Endothelial cell of umbilical vein (primary cell): ENCODE data around the gene ACER3. TPM values are rescaled to one million over a fixed set of nuclear protein-coding genes. Genes with fewer than 3 reads are reported as not detected.

ENCODE experiments used
- BruUV-seq: library from RNA; stranded (reverse); fragments of 400-500 nt; replicated peaks from 2 replicates; lab custom pipeline; 2021; lab: Mats Ljungman, UMichigan
- CTCF ChIA-PET: fragments of 300-600, 350-600 bp; sonication (Branson Sonifier 250); formaldehyde crosslinking; loops from one replicate; lab custom pipeline; 2021; ENCODE audit warnings: antibody characterized with exemption, inconsistent platforms; lab: Charles Lee
- POLR2A ChIA-PET: fragments of 300-600, 350-600 bp; sonication (Branson Sonifier 250); formaldehyde crosslinking; loops from one replicate; lab custom pipeline; 2021; ENCODE audit warnings: antibody characterized with exemption, inconsistent platforms; lab: Charles Lee
- DNase-seq: peaks from one replicate; pipeline ENCODE4 v3.0.0-alpha.2; 2011; ENCODE audit warnings: low read depth, low spot score
- FAIRE-seq: peaks from 2 replicates; lab custom pipeline; 2011; peaks lifted over from hg19 to GRCh38; lab: Jason Lieb, UNC
- H2AFZ ChIP-seq: 2 replicates; pipeline ENCODE4 v1.6.0; 2012; ENCODE audit warnings: low read depth, low read length, control low read depth, inconsistent platforms
- H3K27ac ChIP-seq: 2 replicates; pipeline ENCODE4 v1.5.1; 2011; ENCODE audit warnings: low read depth, mild to moderate bottlenecking, control low read depth, low read length, moderate library complexity; ENCODE audit not compliant: insufficient read depth
- H3K27me3 ChIP-seq, 2 experiments: 2 replicates each; pipeline versions ENCODE4 v1.6.0 to v1.6.1; 2011; ENCODE audit warnings: low read length in 2 of 2, mixed read lengths in 1 of 2; ENCODE audit not compliant: control insufficient read depth in 2 of 2, insufficient read depth in 2 of 2
- H3K36me3 ChIP-seq, 2 experiments: 2 replicates in 1 of 2; 3 replicates in 1 of 2; pipeline ENCODE4 v1.5.1; 2011; ENCODE audit warnings: low read length in 2 of 2, mild to moderate bottlenecking in 1 of 2, moderate library complexity in 1 of 2; ENCODE audit not compliant: control insufficient read depth in 2 of 2, insufficient read depth in 2 of 2; ENCODE audit errors: extremely low read depth in 1 of 2
- H3K4me1 ChIP-seq: 3 replicates; pipeline ENCODE4 v1.5.1; 2011; ENCODE audit warnings: mild to moderate bottlenecking, low read length; ENCODE audit not compliant: control insufficient read depth, insufficient read depth; ENCODE audit errors: extremely low read depth
- H3K4me2 ChIP-seq: 2 replicates; pipeline ENCODE4 v1.6.1; 2011; ENCODE audit warnings: low read length, control low read depth, mixed read lengths; ENCODE audit not compliant: insufficient read depth
- H3K4me3 ChIP-seq, 3 experiments: fragments of 200-600 bp in 1 of 3; sonication (generic), shearing (Covaris generic) in 1 of 3; replicated peaks in 1 of 3; 2 replicates each; pipeline ENCODE4 v1.5.1; 2011 to 2016; ENCODE audit warnings: control low read depth in 3 of 3, low read length in 3 of 3, mild to moderate bottlenecking in 2 of 3, inconsistent platforms in 1 of 3, low read depth in 1 of 3, moderate library complexity in 1 of 3; ENCODE audit not compliant: insufficient read depth in 1 of 3
- H3K79me2 ChIP-seq: 2 replicates; pipeline ENCODE4 v1.6.0; 2012; ENCODE audit warnings: low read length, inconsistent platforms; ENCODE audit not compliant: control insufficient read depth, insufficient read depth
- H3K9ac ChIP-seq: replicated peaks from 2 replicates; pipeline ENCODE3; 2011; ENCODE audit warnings: low read length, control low read depth; ENCODE audit not compliant: insufficient read depth; ENCODE audit errors: extremely low read depth
- H3K9me1 ChIP-seq: replicated peaks from 3 replicates; pipeline ENCODE4 v1.6.0; 2011; ENCODE audit warnings: mild to moderate bottlenecking, low read length; ENCODE audit not compliant: control insufficient read depth, insufficient read depth; ENCODE audit errors: extremely low read depth
- H3K9me3 ChIP-seq: replicated peaks from 2 replicates; pipeline ENCODE4 v1.5.1; 2012; ENCODE audit warnings: low read length, inconsistent platforms; ENCODE audit not compliant: control insufficient read depth, insufficient read depth
- H4K20me1 ChIP-seq: replicated peaks from 2 replicates; pipeline ENCODE3; 2011; ENCODE audit warnings: mild to moderate bottlenecking, low read length; ENCODE audit not compliant: control insufficient read depth, insufficient read depth; ENCODE audit errors: extremely low read depth
- EZH2 ChIP-seq: IDR thresholded peaks from 2 replicates; pipeline ENCODE4 v1.6.1; 2012; ENCODE audit warnings: borderline replicate concordance, low read depth, mild to moderate bottlenecking, moderate library complexity, low read length, inconsistent platforms; ENCODE audit not compliant: severe bottlenecking
- FOS ChIP-seq: IDR thresholded peaks from 2 replicates; pipeline ENCODE4 v1.6.1; 2011; ENCODE audit warnings: mild to moderate bottlenecking, low read length, moderate library complexity, borderline replicate concordance; ENCODE audit not compliant: insufficient read depth
- GATA2 ChIP-seq: IDR thresholded peaks from 2 replicates; pipeline ENCODE4 v1.7.0; 2011; ENCODE audit warnings: low read depth, mild to moderate bottlenecking, moderate library complexity, mixed read lengths, low read length; ENCODE audit not compliant: insufficient read length, insufficient read depth
- JUN ChIP-seq: IDR thresholded peaks from 2 replicates; pipeline ENCODE4 v1.6.1; 2011; ENCODE audit warnings: borderline replicate concordance, low read depth; ENCODE audit not compliant: insufficient read length, insufficient read depth
- MYC ChIP-seq: IDR thresholded peaks from one replicate; pipeline ENCODE4 v1.6.1; 2011; ENCODE audit warnings: mild to moderate bottlenecking, low read depth, low read length
- POLR2A ChIP-seq: IDR thresholded peaks from 2 replicates; pipeline ENCODE4 v1.6.1; 2012; ENCODE audit warnings: low read depth, mild to moderate bottlenecking, control low read depth, low read length
- POLR2AphosphoS5 ChIP-seq: IDR thresholded peaks from 2 replicates; pipeline ENCODE4 v1.6.1; 2012; ENCODE audit warnings: low read depth, mild to moderate bottlenecking, control low read depth, low read length, moderate library complexity; ENCODE audit not compliant: insufficient read depth
- dilution Hi-C: fragments of 300-500 bp; cut with MboI; formaldehyde crosslinking; loops from one replicate; pipeline ENCODE4 v1.15.0; 2019; ENCODE audit warnings: low sequenced_read_pairs; ENCODE audit not compliant: extremely low pct_ligation_motif_present
- intact Hi-C: fragments of 100-400 bp; cut with micrococcal nuclease; formaldehyde crosslinking; loops from one replicate; pipeline ENCODE4 v1.10.0; 2022
- polyA plus RNA-seq, 4 experiments: library from polyadenylated mRNA; depleted of rRNA in 3 of 4; stranded (reverse) in 3 of 4; unstranded in 1 of 4; fragments of >200 nt; gene quantifications; 2 replicates each; pipeline versions ENCODE4 v1.2.1 to v1.2.3, GENCODE V29; 2011 to 2012; ENCODE audit warnings: missing spikeins in 1 of 4
- total RNA-seq: library from RNA; stranded (reverse); gene quantifications from 2 replicates; pipeline ENCODE4 v1.2.3, GENCODE V29; 2021
- TF ChIP-seq, protein P1 (sequence below): IDR thresholded peaks from 2 replicates; pipeline ENCODE4 v1.6.1; 2011; ENCODE audit not compliant: insufficient read depth, insufficient read length
- TF ChIP-seq, protein P2 (sequence below), 2 donors: IDR thresholded peaks; 1 replicate in 1 of 2; 2 replicates in 1 of 2; pipeline ENCODE4 v1.5.1; 2011; ENCODE audit warnings: low read length in 2 of 2, mild to moderate bottlenecking in 2 of 2, moderate library complexity in 2 of 2, control low read depth in 1 of 2, inconsistent platforms in 1 of 2, low read depth in 1 of 2; ENCODE audit not compliant: insufficient read depth in 1 of 2; ENCODE audit errors: extremely low read depth in 1 of 2

Gene ACER3
- total and polyA plus RNA-seq, 2 donors (not counting 3 experiments of a cell fraction or from before 2014, with no cell fraction given) = 9.9 to 31.6 TPM

DNA sequence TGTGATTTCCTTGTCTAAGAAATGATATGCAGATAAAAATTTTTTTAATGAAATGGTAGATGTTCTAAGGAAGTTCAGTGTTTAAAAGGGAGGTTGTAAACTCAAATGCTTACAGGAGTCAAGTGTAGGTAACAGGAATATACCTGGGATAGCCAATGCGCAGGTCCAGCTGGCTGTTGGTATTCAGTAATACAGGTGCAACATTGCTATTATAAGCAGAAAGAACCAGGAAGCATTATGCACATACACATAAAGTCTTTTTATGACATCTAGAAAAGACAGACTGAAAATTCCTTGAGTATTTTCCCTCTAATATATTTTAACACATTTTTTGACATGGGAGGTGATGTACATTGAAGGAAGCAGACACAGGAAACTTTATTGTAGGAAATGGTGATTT lies 129.9 kb downstream of the ACER3 start:
- no peak overlapping the region for H3K4me2 ChIP-seq
- TF ChIP-seq FOS = no peak
- no peak for TF ChIP-seq MYC
- TF ChIP-seq, protein P1, sequence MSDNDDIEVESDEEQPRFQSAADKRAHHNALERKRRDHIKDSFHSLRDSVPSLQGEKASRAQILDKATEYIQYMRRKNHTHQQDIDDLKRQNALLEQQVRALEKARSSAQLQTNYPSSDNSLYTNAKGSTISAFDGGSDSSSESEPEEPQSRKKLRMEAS = no peak
- TF ChIP-seq GATA2 = no peak
- TF ChIP-seq, protein P2, sequence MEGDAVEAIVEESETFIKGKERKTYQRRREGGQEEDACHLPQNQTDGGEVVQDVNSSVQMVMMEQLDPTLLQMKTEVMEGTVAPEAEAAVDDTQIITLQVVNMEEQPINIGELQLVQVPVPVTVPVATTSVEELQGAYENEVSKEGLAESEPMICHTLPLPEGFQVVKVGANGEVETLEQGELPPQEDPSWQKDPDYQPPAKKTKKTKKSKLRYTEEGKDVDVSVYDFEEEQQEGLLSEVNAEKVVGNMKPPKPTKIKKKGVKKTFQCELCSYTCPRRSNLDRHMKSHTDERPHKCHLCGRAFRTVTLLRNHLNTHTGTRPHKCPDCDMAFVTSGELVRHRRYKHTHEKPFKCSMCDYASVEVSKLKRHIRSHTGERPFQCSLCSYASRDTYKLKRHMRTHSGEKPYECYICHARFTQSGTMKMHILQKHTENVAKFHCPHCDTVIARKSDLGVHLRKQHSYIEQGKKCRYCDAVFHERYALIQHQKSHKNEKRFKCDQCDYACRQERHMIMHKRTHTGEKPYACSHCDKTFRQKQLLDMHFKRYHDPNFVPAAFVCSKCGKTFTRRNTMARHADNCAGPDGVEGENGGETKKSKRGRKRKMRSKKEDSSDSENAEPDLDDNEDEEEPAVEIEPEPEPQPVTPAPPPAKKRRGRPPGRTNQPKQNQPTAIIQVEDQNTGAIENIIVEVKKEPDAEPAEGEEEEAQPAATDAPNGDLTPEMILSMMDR (IDR thresholded peaks at IDR 0.05; ENCODE audit: extremely low read depth in 1 of 2, insufficient read depth in 1 of 2, low read depth in 1 of 2, low read length in 2 of 2) = no peak
- TF ChIP-seq JUN = no peak
- no peak for TF ChIP-seq POLR2A
- TF ChIP-seq EZH2 = no peak
- TF ChIP-seq POLR2AphosphoS5 = no peak
- H3K4me3 ChIP-seq = no peak overlapping the region
- ChIA-PET POLR2A (no interaction called here), CTCF (interaction anchor here (2.1 kb wide), 1 partner anchor 70 kb away, joined by 10 read pairs; no protein-coding TSS in a partner anchor)
- no peaks in the 10 kb centered on the region for H3K79me2 ChIP-seq
- intact Hi-C loops (no loop called here), dilution Hi-C loops (no loop called here)
- H3K9ac ChIP-seq = no peak overlapping the region
- H3K9me1 ChIP-seq = no peaks in the 10 kb centered on the region
- H3K27ac ChIP-seq = no peak overlapping the region
- no peaks in the 10 kb centered on the region for H3K9me3 ChIP-seq
- DNase-seq (no peak), FAIRE-seq (no peak)
- H2AFZ ChIP-seq = no peak overlapping the region
- H3K36me3 ChIP-seq = no peaks in the 10 kb centered on the region
- H3K27me3 ChIP-seq = no peaks in the 10 kb centered on the region
- no peaks in the 10 kb centered on the region for H4K20me1 ChIP-seq
- BruUV-seq = no TSS peak
- no peaks in the 10 kb centered on the region for H3K4me1 ChIP-seq
